ENCODE measurements around the gene SEPTIN5.

The SEPTIN5 gene

DNA sequence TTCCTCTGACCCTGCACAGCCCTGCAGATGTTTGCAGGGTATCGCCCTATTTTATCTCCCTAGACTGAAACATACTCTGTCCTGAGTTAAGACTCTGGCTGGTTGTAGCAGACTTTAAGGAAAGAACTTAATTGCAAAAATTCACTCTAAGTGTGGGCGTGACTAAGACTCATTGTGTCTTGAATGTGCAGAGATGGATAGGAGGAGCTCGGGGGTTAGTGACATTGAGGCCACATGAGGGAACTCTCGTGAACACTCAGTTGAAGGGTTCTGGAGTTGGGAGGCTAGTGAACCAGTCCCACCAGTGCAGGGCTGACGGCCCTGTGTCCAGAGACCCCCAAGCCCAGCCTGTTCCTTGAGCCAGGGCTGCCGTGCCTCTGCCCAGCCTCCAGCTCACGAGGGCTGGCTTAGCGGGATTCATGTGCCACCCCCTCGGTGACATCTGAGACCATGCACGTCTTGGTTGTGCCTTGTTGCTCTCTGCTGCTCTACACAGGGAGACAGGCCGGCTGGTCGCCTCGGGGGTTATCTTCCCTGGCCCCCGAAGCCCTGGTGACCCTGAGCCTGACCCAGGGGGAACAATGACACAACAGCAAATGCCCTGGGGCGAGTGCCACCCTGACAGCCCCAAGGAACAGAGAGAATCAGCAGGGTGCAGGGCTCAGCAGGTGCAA is 34.8 kb downstream of the SEPTIN5 start:
- DNase-seq (ENCODE audit: low spot score): no peak

DNA sequence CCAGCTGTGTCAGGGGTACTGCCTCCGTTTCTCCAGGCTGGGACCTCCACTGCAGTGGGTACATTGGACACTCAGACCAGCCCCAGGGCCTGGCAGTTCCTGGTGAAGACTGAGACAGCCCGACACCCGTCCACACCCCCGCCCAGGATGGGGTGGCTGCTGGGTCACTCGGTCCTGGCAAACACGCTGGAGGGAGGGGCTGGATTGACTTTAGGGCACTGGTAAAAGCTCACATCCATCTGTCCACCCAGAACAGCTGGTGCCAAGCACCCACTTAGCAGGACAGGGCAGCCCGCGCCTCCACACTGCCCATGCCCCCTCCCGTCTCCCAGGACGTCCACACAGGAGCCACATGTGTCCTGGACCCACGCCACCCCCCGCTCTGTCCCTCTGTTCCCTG is 35.6 kb downstream of the SEPTIN5 start:
- no peak for DNase-seq (ENCODE audit: low spot score)

DNA sequence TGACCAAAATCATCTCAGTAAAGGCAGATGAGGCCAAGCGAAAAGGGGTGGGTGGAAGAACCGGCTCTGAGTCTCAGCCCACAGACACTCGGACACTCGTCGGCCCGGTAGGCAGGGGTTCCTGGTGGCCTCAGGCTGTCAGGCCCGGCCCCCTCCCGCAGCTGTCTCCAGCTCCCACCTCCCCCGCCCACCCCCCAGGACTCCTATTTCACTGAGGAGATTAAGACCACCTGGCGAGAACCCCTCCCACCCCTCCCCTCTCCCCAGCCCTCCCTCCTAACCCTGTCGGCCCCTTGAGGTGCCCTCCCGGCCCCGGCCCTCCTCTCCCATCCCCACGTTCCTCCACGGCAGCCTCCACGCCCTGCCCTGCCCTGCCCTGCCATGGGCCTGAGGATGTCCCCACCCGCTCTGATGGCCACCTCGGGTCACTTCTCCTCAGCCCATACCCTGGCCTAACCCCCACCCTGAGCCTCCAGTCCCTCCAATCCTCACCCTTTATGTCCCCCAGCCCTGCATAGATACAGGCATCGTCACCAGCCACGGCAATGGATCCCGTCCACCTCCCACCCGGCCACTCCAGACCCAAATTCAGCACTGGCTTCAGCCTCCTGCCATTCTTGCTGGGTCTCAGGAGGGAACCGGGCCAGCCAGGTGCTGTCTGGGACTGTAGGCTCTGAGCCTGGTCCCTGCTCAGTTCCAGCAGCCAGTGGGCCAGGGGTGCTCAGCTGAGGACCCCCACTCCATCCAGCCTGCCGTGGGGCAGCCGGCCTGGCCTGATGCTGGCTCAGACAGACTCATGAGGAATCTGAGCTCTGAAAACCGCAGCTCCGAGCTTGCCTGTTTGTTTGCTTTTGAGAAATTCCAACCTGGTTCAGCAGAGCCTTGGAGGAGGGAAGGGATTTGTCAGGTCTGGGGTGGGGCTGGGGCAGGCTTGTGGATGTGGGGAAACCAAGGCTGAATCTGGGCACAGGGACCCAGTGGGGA is 36.5 kb downstream of the SEPTIN5 start:
- no peak for DNase-seq (ENCODE audit: low spot score)

DNA sequence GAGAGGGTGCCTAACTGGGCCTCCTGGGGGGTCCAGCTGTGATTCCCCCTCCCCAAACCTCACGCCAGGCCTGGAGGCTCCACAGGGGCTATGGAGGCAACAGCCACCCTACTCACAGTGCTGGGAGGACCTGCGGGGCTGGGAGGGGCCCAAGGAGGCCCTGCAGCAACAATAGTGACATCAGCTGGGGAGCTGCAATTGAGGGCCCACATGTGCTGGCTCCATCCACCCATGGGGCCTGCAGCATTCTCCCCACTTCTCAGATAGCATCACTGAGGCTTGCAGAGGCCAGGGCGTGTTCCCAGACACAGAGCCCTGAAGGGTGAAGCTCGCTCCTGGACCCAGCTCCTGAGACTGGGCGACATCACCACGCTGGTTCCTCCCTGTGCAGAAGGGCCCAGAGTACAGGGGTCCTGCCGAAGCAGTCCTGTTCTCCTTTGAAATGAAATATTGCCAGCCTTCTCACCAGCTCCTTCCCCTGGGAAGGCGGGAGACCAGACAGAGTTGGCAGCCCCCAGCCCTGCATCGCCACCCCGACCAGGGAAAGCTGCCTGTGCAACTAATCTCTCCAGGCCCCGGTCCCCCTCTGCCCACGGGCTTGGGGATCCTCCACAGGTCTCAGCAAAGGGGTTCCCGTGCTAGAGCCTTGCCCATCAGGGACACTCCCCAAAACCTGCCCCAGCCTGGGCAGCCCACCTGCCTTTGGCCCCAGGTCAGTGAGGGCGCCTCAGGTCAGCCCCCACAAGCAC is 37.4 kb downstream of the SEPTIN5 start:
- no peak for DNase-seq (ENCODE audit: low spot score)

DNA sequence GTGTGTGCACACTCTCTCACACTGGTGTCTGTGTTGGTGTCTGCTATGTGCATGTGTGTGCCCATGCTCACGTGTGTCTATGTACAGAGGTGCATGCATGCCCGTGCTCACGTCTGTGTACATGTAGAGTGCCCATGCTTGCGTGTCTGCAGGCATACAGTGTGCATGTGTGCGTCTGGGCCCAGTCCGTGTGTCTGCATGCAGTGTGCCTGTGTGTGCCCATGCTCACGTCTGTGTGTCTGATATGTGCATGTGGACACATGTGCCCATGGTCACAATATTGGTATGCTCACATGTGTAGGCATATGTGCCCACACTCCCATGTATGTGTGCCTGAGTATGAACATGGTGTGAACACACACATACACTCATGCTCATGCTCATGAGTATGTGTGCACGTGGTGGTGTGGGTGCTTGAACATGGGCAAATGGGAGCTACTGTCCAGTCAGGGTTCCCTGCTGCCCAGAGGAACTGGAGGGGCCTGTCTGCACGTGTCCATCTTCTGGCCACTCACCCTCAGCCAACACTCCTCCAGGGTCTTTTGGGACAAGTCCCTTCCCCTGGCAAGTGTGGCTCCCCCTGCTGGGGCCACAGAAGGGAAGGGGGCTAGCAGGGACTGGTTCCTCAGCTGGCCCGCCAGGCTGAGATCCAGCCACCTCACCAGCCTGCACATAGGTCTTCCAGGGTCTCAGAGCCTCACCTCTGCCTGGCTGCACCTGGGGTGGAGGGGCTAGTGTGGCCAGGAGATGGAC is 39.0 kb downstream of the SEPTIN5 start:
- no peak for DNase-seq (ENCODE audit: low spot score)

DNA sequence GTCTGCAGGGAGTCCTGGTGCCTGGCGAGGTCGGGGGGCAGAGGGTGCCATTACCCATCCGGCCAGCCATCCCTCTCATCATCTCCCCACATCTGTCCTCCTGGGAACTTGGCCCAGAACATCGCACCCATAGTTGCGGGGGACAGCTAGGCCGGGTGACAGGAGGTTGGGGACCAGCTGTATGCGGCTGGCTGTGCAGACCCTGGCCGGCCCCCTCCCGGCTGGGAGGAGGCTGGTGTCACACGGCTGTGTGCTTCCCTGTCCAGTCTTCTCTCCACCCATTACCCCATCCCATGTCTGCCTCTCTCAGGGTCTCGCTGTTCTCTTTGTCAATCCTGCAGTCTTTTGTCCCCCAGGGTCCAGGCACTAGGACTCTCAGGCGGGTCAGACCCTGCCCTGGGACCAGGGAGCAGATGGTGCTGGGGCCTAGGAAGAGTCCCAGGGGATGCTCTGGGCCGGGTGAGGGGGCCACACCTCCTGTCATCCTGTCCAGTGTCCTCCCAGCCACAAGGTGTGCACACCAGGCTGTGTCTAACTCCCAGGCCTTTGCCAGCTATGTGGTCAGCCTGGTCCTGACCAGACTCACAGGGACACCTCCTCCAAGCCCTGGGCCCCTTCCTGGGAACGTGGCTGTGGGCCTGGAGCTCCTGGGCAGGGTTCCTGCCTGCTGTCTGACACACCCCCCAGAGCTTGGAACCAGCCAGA is 39.8 kb downstream of the SEPTIN5 start:
- no peak for DNase-seq (ENCODE audit: low spot score)

DNA sequence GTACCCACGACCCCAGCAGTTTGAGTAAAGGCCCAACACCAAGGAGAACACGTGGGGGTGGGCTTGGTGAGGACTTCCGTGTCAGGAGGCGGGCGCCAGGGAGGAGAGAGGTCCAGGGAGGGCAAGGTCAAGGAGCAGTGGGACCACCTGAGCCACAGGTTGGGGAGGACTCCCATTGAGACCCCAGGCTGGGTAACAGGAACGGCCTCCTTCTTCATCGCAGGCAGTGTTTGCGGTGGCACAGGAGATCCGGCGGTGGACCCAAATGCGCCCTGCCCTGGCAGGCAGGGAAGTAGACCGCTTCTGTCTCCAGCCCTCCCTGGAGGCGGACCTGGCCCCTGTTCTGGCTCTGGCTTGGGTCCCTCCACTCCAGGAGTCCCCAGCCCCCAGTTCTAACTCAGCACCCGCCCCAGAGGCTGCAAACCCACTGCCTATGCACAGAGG is 40.4 kb downstream of the SEPTIN5 start:
- no peak for DNase-seq (ENCODE audit: low spot score)

DNA sequence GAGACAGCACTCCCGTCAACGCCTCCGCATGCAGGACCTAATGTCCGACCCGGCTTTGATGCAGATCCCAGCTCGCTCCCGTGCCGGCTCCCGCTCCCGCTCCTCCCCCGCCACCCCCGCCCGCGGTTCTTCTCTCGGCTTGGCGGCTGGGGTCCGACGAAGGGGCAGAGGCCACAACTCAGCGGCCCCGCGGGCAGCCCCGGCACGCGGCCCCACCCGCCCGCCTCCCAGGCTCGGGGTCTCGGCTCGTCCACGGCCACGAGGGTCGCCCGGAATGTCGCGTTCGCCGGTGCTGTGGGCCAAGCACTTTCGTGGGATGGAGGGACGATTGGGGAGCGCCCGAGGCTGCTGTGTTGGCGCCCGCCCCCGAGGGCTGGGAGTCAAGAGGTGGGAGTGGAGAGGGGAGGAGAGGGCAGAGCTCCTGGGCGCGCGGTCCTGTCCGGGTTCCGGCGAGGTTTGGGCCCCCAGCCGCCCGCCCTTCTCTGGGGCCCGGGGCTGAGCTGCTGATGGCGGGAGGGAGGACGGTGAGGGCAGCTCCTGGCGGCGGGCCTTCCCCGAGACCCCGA is 40.9 kb downstream of the SEPTIN5 start:
- no peak for DNase-seq (ENCODE audit: low spot score)

DNA sequence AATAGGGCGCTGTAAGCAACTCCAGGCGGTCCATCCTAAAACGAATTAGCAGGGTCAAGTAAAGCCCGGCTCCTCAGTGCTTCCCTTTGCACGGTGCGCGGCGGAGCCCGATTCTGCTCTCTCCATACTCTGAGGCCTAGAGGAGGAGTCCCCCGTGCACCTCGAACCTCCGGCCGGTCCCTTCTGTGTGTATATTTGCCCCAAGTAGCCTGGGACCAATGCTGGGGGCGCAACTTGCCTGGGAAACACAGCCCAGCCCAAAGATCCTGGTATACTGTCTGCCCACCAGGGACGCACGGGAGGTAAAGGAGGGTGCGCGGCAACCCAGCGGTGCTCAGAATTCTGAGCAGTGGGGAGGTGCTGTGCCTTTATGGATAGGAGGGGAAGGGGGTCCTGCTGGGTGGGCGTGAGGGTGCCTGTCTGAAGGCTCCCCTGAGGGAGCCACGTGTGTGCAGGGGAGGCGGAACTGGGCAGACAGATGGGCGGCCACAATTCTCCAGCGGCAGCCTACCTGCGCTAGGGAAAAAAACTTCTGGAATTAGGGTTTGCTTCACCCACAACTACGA is 41.5 kb downstream of the SEPTIN5 start:
- no peak for DNase-seq (ENCODE audit: low spot score)

DNA sequence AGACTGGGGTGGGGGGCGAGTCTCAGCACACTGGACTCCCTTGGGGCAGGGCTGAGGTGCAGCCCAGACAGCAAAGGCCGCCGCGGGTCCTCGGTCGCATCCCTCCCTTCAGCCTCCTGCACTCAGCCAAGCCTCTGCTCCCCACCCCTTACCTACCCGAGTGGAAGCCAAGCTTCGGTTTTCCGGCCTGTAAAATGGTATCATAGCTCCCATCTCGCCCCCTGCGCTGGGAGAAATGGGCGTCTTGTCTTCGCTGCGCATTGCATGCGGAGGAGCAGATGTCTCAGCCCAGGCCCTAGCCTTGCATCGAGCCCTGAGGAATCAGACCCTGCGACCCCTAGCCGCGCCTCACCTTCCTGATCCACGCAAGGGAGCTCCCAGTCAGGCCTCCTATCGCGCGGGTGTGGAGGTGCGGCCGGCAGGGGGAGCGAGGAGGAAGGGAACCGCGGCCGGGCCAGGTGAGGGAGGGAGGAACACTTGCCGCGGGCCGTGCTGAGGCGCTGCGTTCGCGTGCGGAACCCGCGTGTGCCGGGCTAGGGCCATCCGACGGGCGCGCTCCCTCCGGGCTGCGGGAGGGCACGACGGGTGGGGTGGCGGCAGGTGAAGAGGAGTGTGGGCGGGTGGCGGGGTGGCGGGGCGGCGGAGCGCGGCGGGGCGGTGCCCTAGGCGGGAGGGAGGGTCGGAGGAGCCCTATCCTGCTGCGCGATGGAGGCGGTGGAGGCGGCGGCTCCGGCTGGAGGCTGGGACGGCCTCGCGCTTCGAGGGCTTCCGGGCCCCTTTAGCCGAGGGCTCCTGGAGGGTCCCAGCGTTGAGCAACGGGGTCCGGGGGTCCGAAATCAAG is 42.2 kb downstream of the SEPTIN5 start:
- DNase-seq (ENCODE audit: low spot score): peak; percentile 88

DNA sequence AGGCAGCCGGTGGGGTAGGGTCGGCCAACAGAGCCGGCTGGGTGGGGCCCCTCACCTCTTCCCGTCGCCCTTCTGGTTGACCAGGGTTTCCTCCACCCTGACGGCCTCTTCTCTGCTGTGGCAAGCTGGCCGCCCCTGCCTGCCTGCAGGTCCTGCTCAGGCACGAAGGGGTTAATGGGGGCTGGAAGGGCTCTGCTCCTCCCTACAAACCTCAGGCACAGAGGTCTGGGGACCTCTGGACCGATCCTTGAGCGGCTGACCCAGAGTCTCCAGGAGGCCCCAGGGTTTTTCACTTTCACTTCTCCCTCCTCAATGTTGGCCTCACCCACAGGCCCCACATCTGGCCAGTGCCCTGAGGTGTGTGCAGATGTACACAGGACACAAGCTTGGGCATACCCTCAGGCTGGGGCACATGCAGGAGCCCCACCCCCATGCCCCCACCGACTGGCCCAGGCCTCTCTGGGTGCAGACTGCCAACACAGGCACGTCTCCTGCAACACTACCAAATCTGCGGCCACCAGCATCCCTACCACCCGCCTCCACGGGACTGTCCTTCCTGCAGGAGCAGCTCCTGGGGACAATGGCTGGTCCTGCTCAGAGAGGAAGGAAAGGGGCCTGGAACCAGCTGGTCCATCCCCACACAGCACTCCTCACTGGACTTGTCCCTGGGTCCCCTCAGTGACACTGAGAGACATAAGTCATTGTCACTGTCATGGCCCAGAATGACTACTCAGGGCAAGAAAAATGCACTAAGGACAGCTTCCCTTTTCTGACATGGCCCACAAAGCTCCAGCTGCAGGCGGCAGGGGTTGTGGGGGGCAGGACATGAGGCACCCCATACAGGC is 43.1 kb downstream of the SEPTIN5 start:
- DNase-seq (ENCODE audit: low spot score): no peak

DNA sequence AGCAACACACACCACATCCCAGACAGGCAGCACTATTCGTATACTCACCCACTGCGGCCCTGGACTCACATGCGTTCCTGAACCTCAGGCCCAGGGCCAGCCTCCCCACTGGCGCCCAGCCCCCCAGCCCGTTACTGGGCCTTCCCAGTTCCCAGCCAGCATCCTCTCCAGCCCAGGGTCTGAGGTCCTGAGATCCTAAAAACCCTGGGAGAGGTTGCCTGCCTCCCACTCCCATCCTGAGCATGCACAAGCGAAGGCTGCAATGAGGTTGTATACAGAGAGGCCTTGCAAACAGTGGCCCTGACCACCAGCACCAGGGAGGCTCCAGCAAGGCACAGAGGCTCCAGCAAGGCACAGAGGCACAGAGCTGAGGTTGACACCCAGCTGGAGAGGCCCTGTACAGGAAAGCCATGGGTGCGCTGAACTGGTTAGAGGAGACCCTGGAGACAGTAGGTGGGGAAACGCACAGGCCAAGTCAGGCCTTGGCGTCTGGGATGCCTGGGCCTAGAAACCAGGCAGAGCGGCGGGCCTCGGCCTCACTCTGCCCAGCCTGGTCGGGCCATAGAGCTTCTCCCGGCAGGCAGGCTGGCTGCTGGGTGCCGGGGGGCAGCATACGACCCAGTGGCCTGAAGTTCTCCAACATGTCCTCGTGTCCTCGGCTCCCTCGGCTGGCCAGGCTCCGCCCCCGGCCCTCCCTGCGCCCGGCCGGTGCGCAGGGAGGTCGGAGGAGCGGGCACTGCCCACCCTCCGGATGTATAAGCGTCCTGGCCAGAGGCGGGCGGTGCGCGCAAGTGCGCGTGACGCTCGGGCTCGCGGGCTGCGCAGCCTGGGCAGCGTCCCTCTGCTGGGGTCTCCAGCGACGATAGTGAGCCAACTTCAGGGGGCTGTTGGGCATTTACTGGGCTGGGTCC is 43.9 kb downstream of the SEPTIN5 start:
- DNase-seq (ENCODE audit: low spot score): no peak

DNA sequence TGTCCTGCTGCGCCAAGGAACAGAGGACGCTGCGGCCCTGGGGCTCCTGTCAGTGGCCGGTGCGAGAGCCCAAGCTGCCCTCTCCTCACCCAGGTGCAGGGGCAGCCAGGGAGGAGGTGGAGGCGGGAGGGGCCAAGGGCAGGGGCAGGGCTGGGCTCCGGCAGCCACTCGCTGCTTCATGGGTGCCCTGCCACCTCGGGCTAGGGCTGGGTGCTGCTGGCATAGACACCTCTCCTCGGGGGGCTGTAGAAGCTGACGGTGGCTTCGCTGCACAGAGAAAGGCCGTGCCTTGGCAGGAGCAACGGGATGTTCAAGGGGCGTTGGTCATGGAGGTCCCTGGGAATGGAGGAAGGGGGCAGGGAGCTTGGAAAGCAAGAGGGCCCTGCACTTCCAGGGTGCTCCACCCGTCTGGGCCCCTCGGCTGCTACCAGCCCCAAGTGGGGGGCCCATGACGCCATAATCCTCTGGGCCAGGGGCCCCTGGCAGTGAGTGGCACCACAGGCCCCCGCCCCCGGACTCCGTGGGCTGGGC is 44.7 kb downstream of the SEPTIN5 start:
- DNase-seq (ENCODE audit: low spot score): no peak

DNA sequence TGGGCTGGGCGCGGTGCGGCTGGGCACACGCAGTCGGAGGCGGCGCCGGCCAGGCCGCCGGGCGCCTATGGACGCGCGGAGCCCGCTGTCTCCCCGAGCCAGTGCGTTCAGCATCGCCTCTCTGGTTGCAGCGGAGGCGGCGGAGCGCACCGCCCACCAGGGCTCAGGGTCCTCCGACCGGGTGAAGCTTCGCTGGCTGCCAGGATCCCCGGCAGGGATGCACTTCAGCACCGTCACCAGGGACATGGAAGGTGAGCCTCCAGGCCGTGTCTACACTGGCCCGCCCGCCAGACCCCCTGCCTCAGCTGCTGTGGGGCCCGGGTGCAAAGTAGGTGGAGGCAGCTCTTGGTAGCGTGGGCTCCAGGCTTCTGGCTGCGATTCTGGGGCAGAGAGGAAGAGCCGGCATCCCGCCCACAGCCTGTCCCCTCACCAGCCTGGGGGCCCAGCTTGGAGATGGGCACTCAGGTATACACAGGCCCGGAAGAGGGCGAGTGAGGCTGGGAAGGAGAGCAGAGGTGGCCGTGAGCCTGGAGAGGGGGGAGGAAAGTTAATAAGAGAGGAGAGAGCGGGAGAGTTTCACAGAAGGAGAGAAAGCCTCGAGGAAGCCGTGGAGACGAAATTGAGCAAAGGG is 45.2 kb downstream of the SEPTIN5 start:
- no peak for DNase-seq (ENCODE audit: low spot score)

DNA sequence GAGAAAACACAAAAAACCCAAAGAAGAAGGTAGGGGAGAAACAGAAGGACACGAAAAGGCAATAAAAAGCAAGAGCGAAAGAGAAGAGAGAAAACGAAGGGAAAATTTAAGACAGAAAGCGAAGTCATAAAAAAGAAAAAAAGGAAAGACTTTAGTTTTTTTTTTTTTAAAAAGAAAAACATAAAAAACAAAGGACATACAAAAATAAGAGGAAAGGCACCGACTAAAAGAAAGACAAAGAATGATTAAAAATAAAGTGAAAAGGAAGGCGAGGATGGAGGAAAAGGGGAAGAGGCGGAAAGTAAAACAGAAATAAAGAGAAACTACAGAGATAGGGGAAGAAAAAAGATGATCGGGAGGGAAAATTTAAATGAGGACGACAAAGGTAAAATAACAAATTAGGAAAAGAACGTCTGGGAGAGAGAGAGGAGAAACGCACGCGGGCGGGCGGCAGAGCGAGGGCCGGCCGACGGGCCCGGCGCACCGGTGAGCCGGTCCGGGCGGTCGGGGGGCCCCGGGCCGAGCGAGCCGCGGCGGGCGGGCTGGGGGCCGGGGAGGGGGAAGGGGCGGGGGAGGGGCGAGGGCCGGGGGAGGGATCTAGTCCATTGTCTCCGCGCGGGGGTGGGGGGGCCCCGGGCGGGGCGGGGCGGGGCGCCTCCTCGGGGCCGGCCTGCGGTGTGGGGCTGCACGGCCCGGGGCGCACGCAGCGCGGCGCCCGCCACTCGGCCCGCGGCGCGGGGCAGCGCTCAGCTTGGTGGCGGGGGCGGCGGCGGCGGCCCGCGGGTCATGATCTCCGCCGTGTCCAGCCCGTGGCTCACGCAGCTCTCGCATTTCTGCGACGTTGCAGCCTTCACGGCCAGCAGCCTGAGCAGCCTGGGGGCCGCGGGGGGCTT is 46.0 kb downstream of the SEPTIN5 start, which contains the start of gene TBX1:
TBX1 (plus strand) TSS at position 721 of the 893 bp plus-strand sequence; CDS start at position 787, 66 bp downstream.
- DNase-seq (ENCODE audit: low spot score): peak; percentile 71
